RWPE2 (cell line): ENCODE results near the gene LCE5A.

Source experiments
- ATAC-seq: fragments of 200-7000 bp; cut with Tn5 transposase; 3 replicates; pipeline ENCODE4 v1.9.1; 2021; ENCODE audit warnings: low read depth
- DNase-seq: peaks from one replicate; pipeline ENCODE4 v3.0.0-alpha.2; 2020; ENCODE audit warnings: low spot score
- H3K27ac ChIP-seq: fragments of 450-650 bp; 2 replicates; pipeline ENCODE4 v1.5.1; 2017; ENCODE audit warnings: mild to moderate bottlenecking; ENCODE audit not compliant: poor library complexity, severe bottlenecking
- H3K27me3 ChIP-seq: fragments of 250-450 bp; sonication (Bioruptor Pico); 2 replicates; pipeline ENCODE4 v1.5.1; 2021; ENCODE audit warnings: mild to moderate bottlenecking, moderate library complexity; ENCODE audit not compliant: insufficient read depth, poor library complexity, severe bottlenecking
- H3K36me3 ChIP-seq: fragments of 250-450 bp; sonication (Bioruptor Pico); 2 replicates; pipeline ENCODE4 v1.5.1; 2020; ENCODE audit warnings: low read depth, mild to moderate bottlenecking, moderate library complexity
- H3K4me1 ChIP-seq: fragments of 250-450 bp; sonication (Bioruptor Pico); 2 replicates; pipeline ENCODE4 v1.5.1; 2021; ENCODE audit warnings: mild to moderate bottlenecking, moderate library complexity; ENCODE audit not compliant: insufficient read depth, poor library complexity, severe bottlenecking
- H3K4me3 ChIP-seq: fragments of 250-450 bp; sonication (Bioruptor Pico); 2 replicates; pipeline ENCODE4 v1.5.1; 2021; ENCODE audit warnings: mild to moderate bottlenecking, moderate library complexity; ENCODE audit not compliant: severe bottlenecking
- H3K9me3 ChIP-seq: fragments of 250-450 bp; sonication (Bioruptor Pico); 2 replicates; pipeline ENCODE4 v1.5.1; 2021; ENCODE audit warnings: mild to moderate bottlenecking, moderate library complexity; ENCODE audit not compliant: severe bottlenecking
- TF ChIP-seq, protein P1 (sequence below): fragments of 450-650 bp; IDR thresholded peaks from one replicate; pipeline ENCODE4 v1.5.1; 2017; ENCODE audit warnings: mild to moderate bottlenecking, moderate library complexity; ENCODE audit not compliant: poor library complexity, severe bottlenecking

Gene LCE5A

DNA sequence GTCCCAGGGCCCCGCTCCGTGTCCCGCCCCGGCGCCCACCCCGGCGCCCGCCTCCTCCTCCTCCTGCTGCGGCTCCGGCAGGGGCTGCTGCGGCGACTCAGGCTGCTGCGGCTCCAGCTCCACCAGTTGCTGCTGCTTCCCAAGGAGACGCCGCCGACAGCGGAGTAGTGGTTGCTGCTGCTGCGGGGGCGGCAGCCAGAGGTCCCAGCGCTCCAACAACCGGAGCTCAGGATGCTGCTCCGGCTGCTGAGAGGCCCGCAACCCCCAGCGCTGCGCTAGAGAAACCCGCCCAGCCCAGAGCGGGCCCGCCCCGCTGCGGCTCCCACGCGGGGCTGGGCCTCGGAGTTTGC lies 4.8 kb downstream of the LCE5A start:
- ATAC-seq (peak; percentile 43), DNase-seq (no peak)
- Histone ChIP-seq H3K27ac (no peak overlapping the region), H3K4me1 (peaks cover 37% of the 10 kb centered on the region), H3K9me3 (no peaks in the 10 kb centered on the region), H3K27me3 (no peaks in the 10 kb centered on the region), H3K36me3 (no peaks in the 10 kb centered on the region), H3K4me3 (peak overlapping the region; percentile 6)
- TF ChIP-seq, protein P1, sequence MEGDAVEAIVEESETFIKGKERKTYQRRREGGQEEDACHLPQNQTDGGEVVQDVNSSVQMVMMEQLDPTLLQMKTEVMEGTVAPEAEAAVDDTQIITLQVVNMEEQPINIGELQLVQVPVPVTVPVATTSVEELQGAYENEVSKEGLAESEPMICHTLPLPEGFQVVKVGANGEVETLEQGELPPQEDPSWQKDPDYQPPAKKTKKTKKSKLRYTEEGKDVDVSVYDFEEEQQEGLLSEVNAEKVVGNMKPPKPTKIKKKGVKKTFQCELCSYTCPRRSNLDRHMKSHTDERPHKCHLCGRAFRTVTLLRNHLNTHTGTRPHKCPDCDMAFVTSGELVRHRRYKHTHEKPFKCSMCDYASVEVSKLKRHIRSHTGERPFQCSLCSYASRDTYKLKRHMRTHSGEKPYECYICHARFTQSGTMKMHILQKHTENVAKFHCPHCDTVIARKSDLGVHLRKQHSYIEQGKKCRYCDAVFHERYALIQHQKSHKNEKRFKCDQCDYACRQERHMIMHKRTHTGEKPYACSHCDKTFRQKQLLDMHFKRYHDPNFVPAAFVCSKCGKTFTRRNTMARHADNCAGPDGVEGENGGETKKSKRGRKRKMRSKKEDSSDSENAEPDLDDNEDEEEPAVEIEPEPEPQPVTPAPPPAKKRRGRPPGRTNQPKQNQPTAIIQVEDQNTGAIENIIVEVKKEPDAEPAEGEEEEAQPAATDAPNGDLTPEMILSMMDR = no peak

DNA sequence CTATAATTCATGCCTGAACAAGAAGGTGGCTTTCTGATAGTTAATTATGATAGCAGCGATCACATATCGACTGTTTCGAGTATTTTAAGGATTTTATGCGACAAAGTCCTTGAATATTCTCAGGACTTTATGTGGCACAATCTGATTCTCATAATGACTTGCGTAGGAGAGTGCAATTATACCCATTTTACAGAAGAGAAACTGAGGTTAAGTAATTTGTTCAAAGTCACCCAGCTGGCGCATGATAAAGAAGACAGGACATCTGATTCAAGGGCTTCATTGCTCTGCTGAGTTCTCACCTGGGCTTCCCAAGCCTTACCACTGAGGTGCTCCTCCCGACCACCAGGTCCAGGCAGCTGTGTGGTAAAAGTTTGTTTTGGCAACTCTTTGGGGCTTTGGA lies 5.5 kb downstream of the LCE5A start:
- no peaks in the 10 kb centered on the region for H3K9me3 ChIP-seq
- peak overlapping the region; percentile 78 for H3K27ac ChIP-seq
- no peak overlapping the region for H3K4me3 ChIP-seq
- ATAC-seq (no peak), DNase-seq (no peak)
- TF ChIP-seq, protein P1 = no peak
- H3K36me3 ChIP-seq = no peaks in the 10 kb centered on the region
- peaks cover 37% of the 10 kb centered on the region for H3K4me1 ChIP-seq
- no peaks in the 10 kb centered on the region for H3K27me3 ChIP-seq

DNA sequence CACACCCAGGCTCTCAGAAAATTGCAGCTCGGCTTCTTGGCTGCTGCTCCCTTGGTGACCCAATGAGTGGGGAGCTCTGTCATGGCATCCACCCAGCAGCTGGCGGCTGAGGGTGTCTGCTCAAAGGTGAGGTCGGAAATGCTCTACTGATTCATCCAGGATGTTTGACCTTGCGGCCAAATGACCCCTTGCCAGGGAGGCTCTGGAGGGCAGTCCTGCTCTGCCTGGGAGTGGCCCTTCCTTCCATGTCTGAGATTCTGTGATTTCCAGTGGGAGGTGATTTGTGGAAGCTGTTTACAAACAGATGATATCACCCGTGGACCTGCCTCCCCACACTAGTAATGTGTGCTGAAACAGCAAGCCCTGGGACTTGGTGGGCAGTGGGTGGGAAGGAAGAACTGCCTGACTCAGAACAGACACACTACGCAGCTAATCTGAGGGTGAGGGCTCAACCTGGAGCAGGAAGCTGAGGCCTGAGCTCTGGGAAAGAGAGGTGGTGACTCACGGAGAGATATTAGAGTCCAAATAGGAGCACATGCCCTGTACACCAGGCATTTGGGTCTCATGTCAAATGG lies 6.7 kb downstream of the LCE5A start:
- TF ChIP-seq, protein P1 = no peak
- DNase-seq (peak; percentile 77), ATAC-seq (peak; percentile 88)
- Histone ChIP-seq H3K4me3 (no peak overlapping the region), H3K4me1 (peaks cover 37% of the 10 kb centered on the region), H3K27ac (peak overlapping the region; percentile 78), H3K27me3 (no peaks in the 10 kb centered on the region), H3K9me3 (no peaks in the 10 kb centered on the region), H3K36me3 (no peaks in the 10 kb centered on the region)

DNA sequence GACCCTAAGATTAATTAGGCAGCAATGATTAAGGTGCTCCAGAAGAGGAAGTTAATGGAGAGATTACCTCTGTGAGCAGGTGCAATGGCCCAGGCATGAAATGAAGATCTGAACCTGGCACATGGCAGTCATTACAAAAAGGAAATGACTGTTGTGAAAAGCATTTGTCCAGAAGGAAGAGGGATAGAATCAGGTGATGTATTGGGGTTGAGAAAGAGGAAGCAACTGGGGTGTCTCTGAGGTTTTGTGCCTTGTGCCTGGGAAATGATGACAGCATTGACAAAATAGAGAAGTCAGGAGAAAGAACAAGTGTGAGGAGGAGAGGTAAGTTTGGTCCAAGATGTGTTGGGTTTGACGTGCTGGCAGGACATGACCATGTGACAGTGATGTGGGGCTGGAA lies 9.2 kb downstream of the LCE5A start:
- ATAC-seq (no peak), DNase-seq (no peak)
- Histone ChIP-seq H3K36me3 (no peaks in the 10 kb centered on the region), H3K4me3 (no peak overlapping the region), H3K27ac (no peak overlapping the region), H3K27me3 (no peaks in the 10 kb centered on the region), H3K9me3 (no peaks in the 10 kb centered on the region), H3K4me1 (peaks cover 29% of the 10 kb centered on the region)
- TF ChIP-seq, protein P1 = no peak

DNA sequence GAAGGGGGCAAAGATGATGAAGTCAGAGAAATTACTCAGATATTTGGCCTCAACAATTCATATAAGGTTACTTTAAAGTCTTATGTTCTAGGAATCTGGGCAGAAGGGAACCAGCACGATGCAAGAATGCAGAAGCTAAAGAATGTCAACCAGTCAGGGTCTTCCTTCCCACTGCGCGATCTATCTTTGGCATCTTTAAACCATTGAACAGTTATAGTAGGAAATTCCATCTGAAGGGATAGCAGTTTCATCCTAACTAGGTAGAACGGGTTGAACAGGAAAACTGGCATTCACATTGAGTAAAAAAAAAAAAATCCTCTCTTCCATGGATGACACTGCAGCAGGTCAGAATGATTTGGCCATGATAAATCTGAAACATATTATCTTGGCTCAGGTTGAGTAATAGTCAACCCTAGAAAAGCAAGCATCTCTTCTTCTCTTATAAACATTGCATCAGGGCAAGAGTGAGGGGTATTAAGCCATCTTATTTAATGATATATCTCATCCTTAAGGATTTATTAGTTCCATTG lies 10.0 kb downstream of the LCE5A start:
- Histone ChIP-seq H3K4me1 (peaks cover 32% of the 10 kb centered on the region), H3K9me3 (no peaks in the 10 kb centered on the region), H3K27me3 (no peaks in the 10 kb centered on the region), H3K4me3 (no peak overlapping the region), H3K27ac (no peak overlapping the region), H3K36me3 (no peaks in the 10 kb centered on the region)
- TF ChIP-seq, protein P1 = no peak
- DNase-seq = no peak
- ATAC-seq = no peak
